Measurements from ENCODE around the gene ADNP2.
A peak's percentile ranks its signal among the peaks of the same experiment; 100 is the strongest.

The ADNP2 gene

GRCh38 chr18:80097201-80097600 is 11.9 kb upstream of the ADNP2 start:
- Histone ChIP-seq H3K27ac (no peak overlapping the region), H3K9me3 (replicated peaks in 1 of 11) (peaks cover 7 to 39% (median 24%) of the 10 kb centered on the region in 11 experiments; a peak in 16 of 22 replicates), H3K4me3 (no peak overlapping the region), H3K36me3 (no peaks in the 10 kb centered on the region), H3K4me1 (no peaks in the 10 kb centered on the region), H4K20me1 (no peaks in the 10 kb centered on the region), H3K4me2 (no peak overlapping the region), H3K9ac (no peak overlapping the region), H3K27me3 (no peaks in the 10 kb centered on the region)
- no peak for TF ChIP-seq Cebpa-rat (IDR thresholded peaks at IDR 0.05)

- Histone ChIP-seq H3K9me3 (replicated peaks in 1 of 11) (peaks cover 7 to 29% (median 24%) of the 10 kb centered on the region in 11 experiments; a peak in 16 of 22 replicates), H4K20me1 (0 out of 22 replicates have a peak, but pooled peaks cover 0 to 3% (median 0%) of the 10 kb centered on the region in 11 experiments), H3K27ac (no peak overlapping the region), H3K27me3 (no peaks in the 10 kb centered on the region), H3K4me1 (peaks cover 6 to 13% (median 9%) of the 10 kb centered on the region in 10 experiments; a peak in 14 of 20 replicates), H3K4me3 (no peak overlapping the region), H3K9ac (no peak overlapping the region), H3K36me3 (no peaks in the 10 kb centered on the region), H3K4me2 (no peak overlapping the region)
- TF ChIP-seq Cebpa-rat (IDR thresholded peaks at IDR 0.05) = no peak
Measured at GRCh38 chr18:80103231-80103630, 5.8 kb upstream of the ADNP2 start.

GRCh38 chr18:80104364-80104779 is 4.7 kb upstream of the ADNP2 start:
- Histone ChIP-seq H3K27ac (no peak overlapping the region), H3K27me3 (no peaks in the 10 kb centered on the region), H3K4me3 (no peak overlapping the region), H3K9ac (no peak overlapping the region), H3K9me3 (replicated peaks in 1 of 11) (peaks cover 13 to 34% (median 24%) of the 10 kb centered on the region in 11 experiments; a peak in 17 of 22 replicates), H3K4me2 (no peak overlapping the region), H3K4me1 (peaks cover 6 to 13% (median 9%) of the 10 kb centered on the region in 10 experiments; a peak in 14 of 20 replicates), H3K36me3 (no peaks in the 10 kb centered on the region), H4K20me1 (0 out of 22 replicates have a peak, but pooled peaks cover 0 to 5% (median 0%) of the 10 kb centered on the region in 11 experiments)
- no peak for TF ChIP-seq Cebpa-rat (IDR thresholded peaks at IDR 0.05)

GRCh38 chr18:80105369-80106167 is 3.5 kb upstream of the ADNP2 start:
- peaks cover 0 to 13% (median 4%) of the 10 kb centered on the region in 11 experiments; a peak in 10 of 22 replicates for H4K20me1 ChIP-seq
- H3K9ac ChIP-seq = no peak overlapping the region
- no peak overlapping the region for H3K4me3 ChIP-seq
- no peak overlapping the region for H3K27ac ChIP-seq
- H3K4me1 ChIP-seq = peaks cover 11 to 19% (median 16%) of the 10 kb centered on the region in 10 experiments
- H3K4me2 ChIP-seq = peak overlapping the region; percentile 17 to 57 (median 41); a peak in 19 of 22 replicates
- no peaks in the 10 kb centered on the region for H3K27me3 ChIP-seq
- TF ChIP-seq Cebpa-rat (IDR thresholded peaks at IDR 0.05) = no peak
- H3K36me3 ChIP-seq = no peaks in the 10 kb centered on the region
- H3K9me3 ChIP-seq (replicated peaks in 1 of 11) = peaks cover 7 to 22% (median 12%) of the 10 kb centered on the region in 11 experiments; a peak in 15 of 22 replicates

- Histone ChIP-seq H3K36me3 (peaks cover 0 to 8% (median 0%) of the 10 kb centered on the region in 11 experiments; a peak in 2 of 22 replicates), H3K4me3 (no peak overlapping the region), H3K9ac (no peak overlapping the region), H3K4me2 (no peak overlapping the region), H3K4me1 (peaks cover 21 to 29% (median 24%) of the 10 kb centered on the region in 10 experiments), H4K20me1 (peaks cover 0 to 23% (median 9%) of the 10 kb centered on the region in 11 experiments; a peak in 12 of 22 replicates), H3K9me3 (replicated peaks in 1 of 11) (peaks cover 0 to 12% (median 6%) of the 10 kb centered on the region in 11 experiments; a peak in 10 of 22 replicates), H3K27ac (no peak overlapping the region), H3K27me3 (no peaks in the 10 kb centered on the region)
- no peak for TF ChIP-seq Cebpa-rat (IDR thresholded peaks at IDR 0.05)
Measured at GRCh38 chr18:80106482-80107051, 2.5 kb upstream of the ADNP2 start.

GRCh38 chr18:80107426-80107825 is 1.6 kb upstream of the ADNP2 start:
- Histone ChIP-seq H3K27me3 (no peaks in the 10 kb centered on the region), H3K36me3 (peaks cover 0 to 10% (median 0%) of the 10 kb centered on the region in 11 experiments; a peak in 2 of 22 replicates), H3K9ac (no peak overlapping the region), H3K4me3 (no peak overlapping the region), H4K20me1 (peaks cover 0 to 26% (median 11%) of the 10 kb centered on the region in 11 experiments; a peak in 13 of 22 replicates), H3K27ac (no peak overlapping the region), H3K4me1 (peaks cover 23 to 30% (median 26%) of the 10 kb centered on the region in 10 experiments), H3K9me3 (replicated peaks in 1 of 11) (peaks cover 0 to 10% (median 5%) of the 10 kb centered on the region in 11 experiments; a peak in 8 of 22 replicates), H3K4me2 (no peak overlapping the region)
- no peak for TF ChIP-seq Cebpa-rat (IDR thresholded peaks at IDR 0.05)

GRCh38 chr18:80108121-80108536 is 933 bp upstream of the ADNP2 start:
- H3K4me1 ChIP-seq = peaks cover 23 to 37% (median 28%) of the 10 kb centered on the region in 10 experiments
- H3K27ac ChIP-seq = no peak overlapping the region
- no peak overlapping the region for H3K9ac ChIP-seq
- TF ChIP-seq Cebpa-rat (IDR thresholded peaks at IDR 0.05) = no peak
- peaks cover 0 to 32% (median 16%) of the 10 kb centered on the region in 11 experiments; a peak in 14 of 22 replicates for H4K20me1 ChIP-seq
- peaks cover 0 to 10% (median 0%) of the 10 kb centered on the region in 11 experiments; a peak in 2 of 22 replicates for H3K36me3 ChIP-seq
- peaks cover 0 to 10% (median 5%) of the 10 kb centered on the region in 11 experiments; a peak in 8 of 22 replicates for H3K9me3 ChIP-seq (replicated peaks in 1 of 11)
- no peak overlapping the region for H3K4me2 ChIP-seq
- H3K4me3 ChIP-seq = no peak overlapping the region
- H3K27me3 ChIP-seq = no peaks in the 10 kb centered on the region

- Histone ChIP-seq H3K4me3 (peak overlapping the region; percentile 71 to 86 (median 79)), H3K4me2 (peak overlapping the region; percentile 86 to 98 (median 96)), H3K4me1 (peaks cover 25 to 44% (median 30%) of the 10 kb centered on the region in 10 experiments), H3K27me3 (no peaks in the 10 kb centered on the region), H4K20me1 (peaks cover 0 to 46% (median 27%) of the 10 kb centered on the region in 11 experiments; a peak in 15 of 22 replicates), H3K27ac (peak overlapping the region; percentile 77 to 92 (median 83); a peak in 21 of 22 replicates), H3K9ac (peak overlapping the region; percentile 75 to 89 (median 83)), H3K36me3 (peaks cover 0 to 10% (median 0%) of the 10 kb centered on the region in 11 experiments; a peak in 2 of 22 replicates), H3K9me3 (replicated peaks in 1 of 11) (peaks cover 0 to 10% (median 5%) of the 10 kb centered on the region in 11 experiments; a peak in 8 of 22 replicates)
- no peak for TF ChIP-seq Cebpa-rat (IDR thresholded peaks at IDR 0.05)
Measured at GRCh38 chr18:80109676-80110078, 615 bp downstream of the ADNP2 start.
